ENCODE data around the gene ADGRB3. TPM values are rescaled to one million over a fixed set of nuclear protein-coding genes. Genes with fewer than 3 reads are reported as not detected.

The ADGRB3 gene
- total and polyA plus RNA-seq, 4 donors, result 0.21 to 2.3 (median 0.48) TPM

GRCh38 chr6:68716620-68717019, 81.5 kb downstream of the ADGRB3 start:
- TF ChIP-seq, protein P1, sequence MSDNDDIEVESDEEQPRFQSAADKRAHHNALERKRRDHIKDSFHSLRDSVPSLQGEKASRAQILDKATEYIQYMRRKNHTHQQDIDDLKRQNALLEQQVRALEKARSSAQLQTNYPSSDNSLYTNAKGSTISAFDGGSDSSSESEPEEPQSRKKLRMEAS (IDR thresholded peaks at IDR 0.05), result no peak
- no peak for TF ChIP-seq FOXA1 (IDR thresholded peaks at IDR 0.05)
- no peak for TF ChIP-seq NR2F2 (IDR thresholded peaks at IDR 0.05)
- no peak for TF ChIP-seq GABPA (IDR thresholded peaks at IDR 0.05 in 1 of 2, conservative IDR thresholded peaks at IDR 0.05 in 1 of 2)
- no peak for TF ChIP-seq YY1 (IDR thresholded peaks at IDR 0.05)
- WGBS, result 87% methylated on average over 2 of the region's 2 CpGs
- Histone ChIP-seq H3K4me3 (ENCODE audit: low read depth in 1 of 3, low read length in 3 of 3) (no peak overlapping the region), H3K9ac (ENCODE audit: low read depth in 1 of 2, low read length in 2 of 2) (no peak overlapping the region), H3K36me3 (ENCODE audit: control insufficient read depth in 4 of 4, insufficient read depth in 3 of 4, low read depth in 1 of 4, low read length in 3 of 4) (no peaks in the 10 kb centered on the region), H3K9me3 (ENCODE audit: control insufficient read depth in 4 of 4, low read length in 3 of 4) (no peaks in the 10 kb centered on the region), H3K27ac (ENCODE audit: low read depth in 1 of 2, low read length in 2 of 2) (no peak overlapping the region), H3K27me3 (ENCODE audit: control insufficient read depth in 4 of 4, insufficient read depth in 4 of 4, low read length in 3 of 4) (peaks cover 0 to 2% (median 0%) of the 10 kb centered on the region in 4 donors), H3K4me1 (ENCODE audit: control insufficient read depth in 4 of 4, insufficient read depth in 4 of 4, low read length in 3 of 4) (no peaks in the 10 kb centered on the region)
- DNase-seq (ENCODE audit: low spot score), result no peak

DNA sequence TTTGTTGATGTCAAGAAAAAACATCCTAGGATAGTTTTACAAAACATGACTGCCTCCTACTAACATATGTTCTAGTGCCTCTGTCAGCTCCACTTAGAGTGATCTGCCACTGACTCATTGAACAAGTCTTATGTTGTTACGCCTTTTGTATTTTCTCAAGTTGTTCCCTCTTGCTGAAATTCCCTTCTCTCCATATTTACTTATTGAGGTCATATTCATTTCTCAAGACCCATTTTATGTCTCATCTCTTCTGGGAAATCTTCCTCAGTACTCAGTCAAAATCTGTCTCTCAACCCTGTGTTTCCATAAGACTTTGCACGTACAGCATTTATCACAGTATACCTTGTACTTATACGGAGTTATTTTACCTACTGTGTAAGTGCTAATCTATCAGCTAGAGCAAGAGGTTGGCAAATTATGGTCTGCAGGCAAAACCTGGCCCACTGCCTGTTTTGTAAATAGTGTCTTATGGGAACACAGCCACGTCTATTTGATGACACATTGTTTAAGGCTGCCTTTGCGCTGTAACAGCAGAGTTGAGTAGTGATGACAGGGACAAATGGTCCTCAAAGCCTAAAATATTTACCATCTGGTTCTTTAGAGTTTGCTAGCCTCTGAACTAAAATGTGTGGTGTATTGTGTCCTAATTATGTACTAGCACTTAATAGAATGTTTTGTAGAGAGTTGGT, 83.4 kb downstream of the ADGRB3 start:
- peaks cover 0 to 2% (median 0%) of the 10 kb centered on the region in 4 donors for H3K27me3 ChIP-seq (ENCODE audit: control insufficient read depth in 4 of 4, insufficient read depth in 4 of 4, low read length in 3 of 4)
- TF ChIP-seq JUND (IDR thresholded peaks at IDR 0.05) (no peak), EGR1 (IDR thresholded peaks at IDR 0.05; ENCODE audit: low read depth in 2 of 2) (no peak), RAD21 (IDR thresholded peaks at IDR 0.05) (no peak), RXRA (IDR thresholded peaks at IDR 0.05) (no peak), TAF1 (conservative IDR thresholded peaks at IDR 0.05) (no peak), SP1 (IDR thresholded peaks at IDR 0.05) (no peak), YY1 (IDR thresholded peaks at IDR 0.05) (no peak)
- TF ChIP-seq, protein P2, sequence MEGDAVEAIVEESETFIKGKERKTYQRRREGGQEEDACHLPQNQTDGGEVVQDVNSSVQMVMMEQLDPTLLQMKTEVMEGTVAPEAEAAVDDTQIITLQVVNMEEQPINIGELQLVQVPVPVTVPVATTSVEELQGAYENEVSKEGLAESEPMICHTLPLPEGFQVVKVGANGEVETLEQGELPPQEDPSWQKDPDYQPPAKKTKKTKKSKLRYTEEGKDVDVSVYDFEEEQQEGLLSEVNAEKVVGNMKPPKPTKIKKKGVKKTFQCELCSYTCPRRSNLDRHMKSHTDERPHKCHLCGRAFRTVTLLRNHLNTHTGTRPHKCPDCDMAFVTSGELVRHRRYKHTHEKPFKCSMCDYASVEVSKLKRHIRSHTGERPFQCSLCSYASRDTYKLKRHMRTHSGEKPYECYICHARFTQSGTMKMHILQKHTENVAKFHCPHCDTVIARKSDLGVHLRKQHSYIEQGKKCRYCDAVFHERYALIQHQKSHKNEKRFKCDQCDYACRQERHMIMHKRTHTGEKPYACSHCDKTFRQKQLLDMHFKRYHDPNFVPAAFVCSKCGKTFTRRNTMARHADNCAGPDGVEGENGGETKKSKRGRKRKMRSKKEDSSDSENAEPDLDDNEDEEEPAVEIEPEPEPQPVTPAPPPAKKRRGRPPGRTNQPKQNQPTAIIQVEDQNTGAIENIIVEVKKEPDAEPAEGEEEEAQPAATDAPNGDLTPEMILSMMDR (IDR thresholded peaks at IDR 0.05; ENCODE audit: low read depth, low read length, missing input control), result no peak
- TF ChIP-seq, protein P1 (IDR thresholded peaks at IDR 0.05), result no peak
- no peak for DNase-seq (ENCODE audit: low spot score)
- WGBS, result 66% methylated on average over 5 of the region's 5 CpGs
- H3K9me3 ChIP-seq (ENCODE audit: control insufficient read depth in 4 of 4, low read length in 3 of 4), result no peaks in the 10 kb centered on the region
- no peak overlapping the region for H3K27ac ChIP-seq (ENCODE audit: low read depth in 1 of 2, low read length in 2 of 2)
- H3K36me3 ChIP-seq (ENCODE audit: control insufficient read depth in 4 of 4, insufficient read depth in 3 of 4, low read depth in 1 of 4, low read length in 3 of 4), result no peaks in the 10 kb centered on the region
- H3K4me3 ChIP-seq (ENCODE audit: low read depth in 1 of 3, low read length in 3 of 3), result no peak overlapping the region
- no peak overlapping the region for H3K9ac ChIP-seq (ENCODE audit: low read depth in 1 of 2, low read length in 2 of 2)
- H3K4me1 ChIP-seq (ENCODE audit: control insufficient read depth in 4 of 4, insufficient read depth in 4 of 4, low read length in 3 of 4), result no peaks in the 10 kb centered on the region

DNA sequence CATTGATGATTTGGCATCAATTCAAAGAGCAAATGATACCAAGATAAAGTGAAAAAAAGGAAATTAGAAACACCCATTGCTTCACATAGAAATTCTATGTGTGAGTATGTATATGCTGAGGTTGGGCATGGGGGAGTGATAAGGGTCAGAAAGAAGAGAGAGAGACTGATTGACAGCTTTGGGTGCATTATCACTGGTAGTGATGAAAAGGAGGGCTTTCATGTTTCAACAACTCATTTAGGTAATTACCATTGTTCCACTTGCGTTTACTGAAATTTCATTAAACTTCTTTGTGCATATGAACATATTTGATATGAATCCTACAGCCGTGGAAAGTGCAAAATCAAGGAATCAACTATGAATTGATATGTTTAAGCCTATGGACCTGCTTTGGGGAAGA, 84.7 kb downstream of the ADGRB3 start:
- peaks cover 0 to 2% (median 0%) of the 10 kb centered on the region in 4 donors for H3K27me3 ChIP-seq (ENCODE audit: control insufficient read depth in 4 of 4, insufficient read depth in 4 of 4, low read length in 3 of 4)
- WGBS, result 87% methylated on average over 2 of the region's 2 CpGs
- no peaks in the 10 kb centered on the region for H3K9me3 ChIP-seq (ENCODE audit: control insufficient read depth in 4 of 4, low read length in 3 of 4)
- H3K27ac ChIP-seq (ENCODE audit: low read depth in 1 of 2, low read length in 2 of 2), result no peak overlapping the region
- H3K4me1 ChIP-seq (ENCODE audit: control insufficient read depth in 4 of 4, insufficient read depth in 4 of 4, low read length in 3 of 4), result no peaks in the 10 kb centered on the region
- H3K36me3 ChIP-seq (ENCODE audit: control insufficient read depth in 4 of 4, insufficient read depth in 3 of 4, low read depth in 1 of 4, low read length in 3 of 4), result no peaks in the 10 kb centered on the region
- no peak for DNase-seq (ENCODE audit: low spot score)
- H3K4me3 ChIP-seq (ENCODE audit: low read depth in 1 of 3, low read length in 3 of 3), result no peak overlapping the region
- no peak overlapping the region for H3K9ac ChIP-seq (ENCODE audit: low read depth in 1 of 2, low read length in 2 of 2)
- TF ChIP-seq, protein P3, sequence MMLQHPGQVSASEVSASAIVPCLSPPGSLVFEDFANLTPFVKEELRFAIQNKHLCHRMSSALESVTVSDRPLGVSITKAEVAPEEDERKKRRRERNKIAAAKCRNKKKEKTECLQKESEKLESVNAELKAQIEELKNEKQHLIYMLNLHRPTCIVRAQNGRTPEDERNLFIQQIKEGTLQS (IDR thresholded peaks at IDR 0.05), result no peak
- TF ChIP-seq NR2F2 (IDR thresholded peaks at IDR 0.05) (no peak), HNF4G (IDR thresholded peaks at IDR 0.05) (no peak), GABPA (IDR thresholded peaks at IDR 0.05 in 1 of 2, conservative IDR thresholded peaks at IDR 0.05 in 1 of 2) (no peak), YY1 (IDR thresholded peaks at IDR 0.05) (no peak), FOXA1 (IDR thresholded peaks at IDR 0.05) (no peak), EGR1 (IDR thresholded peaks at IDR 0.05; ENCODE audit: low read depth in 2 of 2) (no peak), FOXA2 (IDR thresholded peaks at IDR 0.05) (no peak), RXRA (IDR thresholded peaks at IDR 0.05) (no peak), RAD21 (IDR thresholded peaks at IDR 0.05) (no peak), REST (IDR thresholded peaks at IDR 0.05) (no peak), HNF4A (conservative IDR thresholded peaks at IDR 0.05) (no peak), JUND (IDR thresholded peaks at IDR 0.05) (no peak)
- TF ChIP-seq, protein P1 (IDR thresholded peaks at IDR 0.05), result no peak
- TF ChIP-seq, protein P2 (IDR thresholded peaks at IDR 0.05; ENCODE audit: low read depth, low read length, missing input control), result no peak
